ENCODE data around the gene BRD4. TPM values are rescaled to one million over a fixed set of nuclear protein-coding genes. Genes with fewer than 3 reads are reported as not detected.

The BRD4 gene
- total RNA-seq, 1 experiment from 2014 or later: 144 TPM

DNA sequence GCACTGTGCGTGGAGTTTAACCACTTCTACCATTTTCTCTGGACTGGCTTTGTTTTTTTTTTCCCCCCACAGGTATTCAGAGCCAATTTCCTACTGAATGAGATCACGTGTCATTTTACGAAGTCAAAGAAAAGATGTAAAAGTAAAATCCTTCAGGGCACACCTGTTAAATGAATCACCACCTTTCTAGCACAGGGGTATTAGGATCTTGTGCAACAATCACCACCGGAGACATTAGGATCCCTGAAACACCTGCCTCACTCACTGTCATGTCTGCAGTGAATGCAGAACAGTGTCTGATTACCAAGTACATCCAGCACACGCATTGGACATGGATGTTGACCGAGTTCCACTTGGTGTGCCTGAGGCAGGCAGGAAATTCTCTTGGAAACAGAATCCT is 17.2 kb downstream of the BRD4 start:
- Histone ChIP-seq H4K5ac (ENCODE audit: insufficient read length, low read depth, low read length) (no peak overlapping the region), H4K20me1 (ENCODE audit: control insufficient read depth, insufficient read depth, insufficient read length) (no peaks in the 10 kb centered on the region), H3K27me3 (ENCODE audit: insufficient read depth, low read length) (no peaks in the 10 kb centered on the region), H3K23ac (ENCODE audit: insufficient read length, low read depth, low read length) (no peak overlapping the region), H3K79me2 (ENCODE audit: insufficient read depth, low read length) (peaks cover 85% of the 10 kb centered on the region), H3K9me3 (ENCODE audit: control insufficient read depth, low read depth, low read length) (no peaks in the 10 kb centered on the region), H3K27ac (ENCODE audit: insufficient read length, low read depth, low read length) (no peak overlapping the region), H2BK12ac (ENCODE audit: insufficient read length, low read depth, low read length) (no peak overlapping the region), H2BK120ac (ENCODE audit: low read depth, low read length, poor library complexity, severe bottlenecking) (no peak overlapping the region), H3K18ac (ENCODE audit: insufficient read length, low read depth, low read length) (no peak overlapping the region), H3K4me1 (ENCODE audit: insufficient read depth, low read length) (peaks cover 4% of the 10 kb centered on the region; the same call in 1 of the 2 replicates), H2AK5ac (ENCODE audit: insufficient read length, low read length) (no peak overlapping the region), H3K79me1 (ENCODE audit: insufficient read depth, low read depth, low read length, poor library complexity, severe bottlenecking) (no peaks in the 10 kb centered on the region), H2AFZ (ENCODE audit: low read length) (no peak overlapping the region), H2BK15ac (ENCODE audit: low read depth, low read length) (no peak overlapping the region), H4K91ac (ENCODE audit: insufficient read length, low read depth, low read length) (no peak overlapping the region), H3K23me2 (ENCODE audit: insufficient read length, low read depth, low read length, poor library complexity, severe bottlenecking) (no peaks in the 10 kb centered on the region), H3K9ac (ENCODE audit: extremely low read depth, insufficient read length, low read length) (no peak overlapping the region), H2BK20ac (ENCODE audit: low read depth, low read length, poor library complexity, severe bottlenecking) (no peak overlapping the region), H3K56ac (ENCODE audit: insufficient read length, low read depth, low read length) (no peak overlapping the region), H3K4me2 (ENCODE audit: insufficient read depth, insufficient read length, low read length) (no peak overlapping the region), H3K4ac (ENCODE audit: low read depth, low read length) (no peak overlapping the region), H3K14ac (ENCODE audit: insufficient read depth, low read length) (no peak overlapping the region), H4K8ac (replicated peaks; ENCODE audit: insufficient read length, low read depth, low read length) (no peak overlapping the region), H2BK5ac (ENCODE audit: insufficient read length, low read length) (no peak overlapping the region), H3T11ph (ENCODE audit: low read length) (no peak overlapping the region)
- no CpG with 5 or more reads among the region's 6 CpGs for WGBS (ENCODE audit: extremely low coverage, insufficient read length, low lambda C conversion rate)
- no peak for DNase-seq
- TF ChIP-seq, protein P1, sequence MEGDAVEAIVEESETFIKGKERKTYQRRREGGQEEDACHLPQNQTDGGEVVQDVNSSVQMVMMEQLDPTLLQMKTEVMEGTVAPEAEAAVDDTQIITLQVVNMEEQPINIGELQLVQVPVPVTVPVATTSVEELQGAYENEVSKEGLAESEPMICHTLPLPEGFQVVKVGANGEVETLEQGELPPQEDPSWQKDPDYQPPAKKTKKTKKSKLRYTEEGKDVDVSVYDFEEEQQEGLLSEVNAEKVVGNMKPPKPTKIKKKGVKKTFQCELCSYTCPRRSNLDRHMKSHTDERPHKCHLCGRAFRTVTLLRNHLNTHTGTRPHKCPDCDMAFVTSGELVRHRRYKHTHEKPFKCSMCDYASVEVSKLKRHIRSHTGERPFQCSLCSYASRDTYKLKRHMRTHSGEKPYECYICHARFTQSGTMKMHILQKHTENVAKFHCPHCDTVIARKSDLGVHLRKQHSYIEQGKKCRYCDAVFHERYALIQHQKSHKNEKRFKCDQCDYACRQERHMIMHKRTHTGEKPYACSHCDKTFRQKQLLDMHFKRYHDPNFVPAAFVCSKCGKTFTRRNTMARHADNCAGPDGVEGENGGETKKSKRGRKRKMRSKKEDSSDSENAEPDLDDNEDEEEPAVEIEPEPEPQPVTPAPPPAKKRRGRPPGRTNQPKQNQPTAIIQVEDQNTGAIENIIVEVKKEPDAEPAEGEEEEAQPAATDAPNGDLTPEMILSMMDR (conservative IDR thresholded peaks at IDR 0.05): no peak
- peaks cover 40 to 49% of the 10 kb centered on the region in 2 experiments for H3K4me1 Mint-ChIP-seq
- H3K9me3 Mint-ChIP-seq: no peaks in the 10 kb centered on the region; a peak in 1 of 5 replicates
- peak overlapping the region; percentile 7 to 85 (median 64); a peak in 3 of 7 replicates for H3K27ac Mint-ChIP-seq
- no peaks in the 10 kb centered on the region for H3K27me3 Mint-ChIP-seq (ENCODE audit: low read depth)
- peaks cover 0 to 5% (median 4%) of the 10 kb centered on the region in 3 experiments; a peak in 3 of 7 replicates for H3K36me3 Mint-ChIP-seq (ENCODE audit: insufficient read depth in 1 of 3, low read depth in 3 of 3)
- no peak overlapping the region for H3K4me3 Mint-ChIP-seq
